Gastrocnemius medialis (tissue), 4 donors: ENCODE measurements around the gene MSH2. TPM values are rescaled to one million over a fixed set of nuclear protein-coding genes. Genes with fewer than 3 reads are reported as not detected.

Source experiments
- ATAC-seq, 2 donors: fragments of 150-250 bp; one replicate each; pipeline ENCODE4 v1.9.1; 2016
- DNase-seq, 2 donors: peaks; one replicate each; pipeline ENCODE4 v3.0.0-alpha.2; 2019
- H3K27ac ChIP-seq, 4 donors: fragments of 200-600 bp; sonication (generic); 1 replicate in 1 of 4; 2 replicates in 3 of 4; pipeline ENCODE4 v1.5.1; 2016 to 2018; ENCODE audit warnings: mild to moderate bottlenecking in 2 of 4, moderate library complexity in 1 of 4
- H3K27me3 ChIP-seq, 3 donors: fragments of 200-600 bp; sonication (generic) in 2 of 3; 1 replicate in 1 of 3; 2 replicates in 2 of 3; pipeline versions ENCODE4 v1.5.1 to v1.6.0; 2016 to 2019; ENCODE audit warnings: mild to moderate bottlenecking in 1 of 3, moderate library complexity in 1 of 3
- H3K36me3 ChIP-seq, 2 donors: fragments of 200-600 bp; sonication (generic) in 1 of 2; one replicate each; pipeline ENCODE4 v1.5.1; 2017 to 2018
- H3K4me1 ChIP-seq, 2 donors: fragments of 200-600 bp; sonication (generic) in 1 of 2; one replicate each; pipeline ENCODE4 v1.5.1; 2016 to 2017; ENCODE audit warnings: mild to moderate bottlenecking in 2 of 2
- H3K4me3 ChIP-seq, 4 donors: fragments of 200-600 bp; sonication (generic) in 3 of 4; 1 replicate in 1 of 4; 2 replicates in 3 of 4; pipeline ENCODE4 v1.5.1; 2016 to 2019; ENCODE audit warnings: mild to moderate bottlenecking in 2 of 4
- H3K9me3 ChIP-seq, 3 donors: fragments of 200-600 bp; sonication (generic) in 2 of 3; 1 replicate in 1 of 3; 2 replicates in 2 of 3; pipeline ENCODE4 v1.5.1; 2016 to 2019
- POLR2A ChIP-seq, 2 donors: fragments of 450-650 bp; IDR thresholded peaks; one replicate each; pipeline ENCODE4 v1.6.1; 2017; ENCODE audit warnings: antibody characterized with exemption in 2 of 2, mild to moderate bottlenecking in 2 of 2, moderate library complexity in 2 of 2
- in situ Hi-C, 4 donors: fragments of 200-750 bp; cut with MboI; loops; one replicate each; pipeline versions ENCODE4 v1.15.0 to v1.8.0; 2017; ENCODE audit warnings: low sequenced_read_pairs in 4 of 4
- intact Hi-C: fragments of 100-400 bp; cut with DNase I; formaldehyde crosslinking; loops from one replicate; pipeline ENCODE4 v1.15.1; 2023; ENCODE audit warnings: low total_unique reads
- total RNA-seq, 4 donors: library from RNA; depleted of rRNA; stranded (reverse); fragments of >200 nt; gene quantifications; one replicate each; pipeline versions ENCODE4 v1.1.0 to v1.2.3, GENCODE V29; 2016
- TF ChIP-seq, protein P1 (sequence below), 5 experiments: fragments of 450-650 bp in 3 of 5; fragments of 200-600 bp in 2 of 5; sonication (generic) in 2 of 5; IDR thresholded peaks in 4 of 5; conservative IDR thresholded peaks in 1 of 5; 1 replicate in 4 of 5; 2 replicates in 1 of 5; pipeline ENCODE4 v1.5.1; 2016 to 2019; ENCODE audit warnings: antibody characterized with exemption in 5 of 5, mild to moderate bottlenecking in 3 of 5, moderate library complexity in 3 of 5

Gene MSH2
- total RNA-seq, 4 donors from 2014 or later, result 3.5 to 6.4 (median 4.8) TPM

DNA sequence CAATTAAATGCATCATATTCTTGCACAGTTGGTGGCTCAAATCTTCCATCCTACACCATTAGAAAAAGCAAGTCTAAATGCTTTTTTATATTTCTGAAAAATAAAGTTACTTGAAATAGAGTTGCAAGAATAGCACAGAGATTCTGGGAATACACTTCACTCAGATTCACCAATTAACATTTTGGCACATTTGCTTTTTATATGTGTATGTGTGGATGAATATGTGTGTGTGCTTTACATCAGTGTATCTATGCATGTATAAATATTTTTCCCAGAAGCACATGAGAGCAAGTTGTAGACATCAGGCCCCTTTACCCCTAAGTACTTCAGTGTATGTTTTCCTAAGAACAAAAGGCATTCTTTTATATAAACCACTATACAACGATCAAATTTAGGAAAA is 27.6 kb upstream of the MSH2 start:
- H3K36me3 ChIP-seq, result no peaks in the 10 kb centered on the region
- H3K4me3 ChIP-seq, result no peak overlapping the region
- TF ChIP-seq, protein P1, sequence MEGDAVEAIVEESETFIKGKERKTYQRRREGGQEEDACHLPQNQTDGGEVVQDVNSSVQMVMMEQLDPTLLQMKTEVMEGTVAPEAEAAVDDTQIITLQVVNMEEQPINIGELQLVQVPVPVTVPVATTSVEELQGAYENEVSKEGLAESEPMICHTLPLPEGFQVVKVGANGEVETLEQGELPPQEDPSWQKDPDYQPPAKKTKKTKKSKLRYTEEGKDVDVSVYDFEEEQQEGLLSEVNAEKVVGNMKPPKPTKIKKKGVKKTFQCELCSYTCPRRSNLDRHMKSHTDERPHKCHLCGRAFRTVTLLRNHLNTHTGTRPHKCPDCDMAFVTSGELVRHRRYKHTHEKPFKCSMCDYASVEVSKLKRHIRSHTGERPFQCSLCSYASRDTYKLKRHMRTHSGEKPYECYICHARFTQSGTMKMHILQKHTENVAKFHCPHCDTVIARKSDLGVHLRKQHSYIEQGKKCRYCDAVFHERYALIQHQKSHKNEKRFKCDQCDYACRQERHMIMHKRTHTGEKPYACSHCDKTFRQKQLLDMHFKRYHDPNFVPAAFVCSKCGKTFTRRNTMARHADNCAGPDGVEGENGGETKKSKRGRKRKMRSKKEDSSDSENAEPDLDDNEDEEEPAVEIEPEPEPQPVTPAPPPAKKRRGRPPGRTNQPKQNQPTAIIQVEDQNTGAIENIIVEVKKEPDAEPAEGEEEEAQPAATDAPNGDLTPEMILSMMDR (IDR thresholded peaks at IDR 0.05 in 4 of 5, conservative IDR thresholded peaks at IDR 0.05 in 1 of 5), result no peak
- no peak for TF ChIP-seq POLR2A (IDR thresholded peaks at IDR 0.05)
- in situ Hi-C loops (no loop called here), intact Hi-C loops (no loop called here)
- H3K27me3 ChIP-seq, result peaks cover 1 to 10% (median 9%) of the 10 kb centered on the region in 3 donors
- ATAC-seq (no peak), DNase-seq (no peak)
- H3K27ac ChIP-seq, result no peak overlapping the region
- H3K9me3 ChIP-seq, result no peaks in the 10 kb centered on the region
- no peaks in the 10 kb centered on the region for H3K4me1 ChIP-seq

DNA sequence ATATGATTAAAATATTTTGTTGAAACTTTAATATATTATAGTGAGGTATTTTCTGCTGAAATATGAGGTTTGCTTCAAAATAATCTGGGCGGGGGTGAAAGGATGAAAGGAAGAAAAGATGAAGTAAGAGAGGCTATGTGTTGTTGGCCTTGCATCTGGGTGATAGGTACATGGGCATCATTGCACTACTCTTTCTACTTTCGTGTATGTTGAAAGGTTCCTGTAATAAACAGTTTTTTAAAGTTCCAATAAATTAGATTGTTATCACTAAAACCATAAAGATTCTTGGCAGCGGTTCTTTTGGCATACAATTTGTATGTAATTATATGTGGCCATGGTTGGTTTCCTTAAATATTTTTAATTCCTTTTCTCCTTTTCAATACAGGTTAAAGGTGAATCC is 23.6 kb upstream of the MSH2 start:
- Histone ChIP-seq H3K4me3 (no peak overlapping the region), H3K4me1 (no peaks in the 10 kb centered on the region), H3K36me3 (no peaks in the 10 kb centered on the region), H3K27me3 (no peaks in the 10 kb centered on the region), H3K9me3 (no peaks in the 10 kb centered on the region), H3K27ac (no peak overlapping the region)
- in situ Hi-C loops (no loop called here), intact Hi-C loops (no loop called here)
- DNase-seq, result no peak
- no peak for TF ChIP-seq POLR2A (IDR thresholded peaks at IDR 0.05)
- TF ChIP-seq, protein P1 (IDR thresholded peaks at IDR 0.05 in 4 of 5, conservative IDR thresholded peaks at IDR 0.05 in 1 of 5), result no peak
- no peak for ATAC-seq

DNA sequence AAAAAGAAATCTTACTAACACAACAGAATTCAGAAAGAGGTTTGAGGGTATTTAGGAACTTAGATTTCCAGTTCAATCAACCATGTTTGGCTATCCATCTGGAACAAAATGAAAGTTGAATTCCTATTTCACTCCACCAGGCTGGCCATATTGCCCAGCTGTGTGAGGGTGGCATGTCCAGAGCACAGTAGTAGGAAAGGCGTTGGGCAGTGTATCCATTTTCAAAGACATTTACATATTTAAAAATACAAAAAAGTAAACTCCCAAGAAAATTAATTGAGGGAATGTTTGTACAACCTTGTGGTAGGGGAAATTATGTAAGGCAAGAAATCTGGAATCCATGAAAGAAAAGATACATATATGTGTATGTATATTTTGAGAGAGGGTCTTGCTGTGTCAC is 21.5 kb upstream of the MSH2 start:
- DNase-seq, result no peak
- Histone ChIP-seq H3K9me3 (no peaks in the 10 kb centered on the region), H3K4me1 (no peaks in the 10 kb centered on the region), H3K36me3 (no peaks in the 10 kb centered on the region), H3K27me3 (no peaks in the 10 kb centered on the region), H3K4me3 (no peak overlapping the region), H3K27ac (no peak overlapping the region)
- in situ Hi-C loops, result loop anchor here in 2 of 4 donors (10.0 kb wide), 1 partner anchor 47 kb away; no protein-coding TSS in a partner anchor
- ATAC-seq, result no peak
- intact Hi-C loops, result no loop called here
- no peak for TF ChIP-seq POLR2A (IDR thresholded peaks at IDR 0.05)
- TF ChIP-seq, protein P1 (IDR thresholded peaks at IDR 0.05 in 4 of 5, conservative IDR thresholded peaks at IDR 0.05 in 1 of 5), result no peak

DNA sequence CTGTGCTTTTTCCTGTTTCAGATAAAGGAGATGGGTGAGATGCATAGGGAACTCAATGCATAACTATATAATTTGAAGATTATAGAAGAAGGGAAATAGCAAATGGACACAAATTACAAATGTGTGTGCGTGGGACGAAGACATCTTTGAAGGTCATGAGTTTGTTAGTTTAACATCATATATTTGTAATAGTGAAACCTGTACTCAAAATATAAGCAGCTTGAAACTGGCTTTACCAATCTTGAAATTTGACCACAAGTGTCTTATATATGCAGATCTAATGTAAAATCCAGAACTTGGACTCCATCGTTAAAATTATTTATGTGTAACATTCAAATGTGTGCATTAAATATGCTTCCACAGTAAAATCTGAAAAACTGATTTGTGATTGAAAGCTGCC is 16.4 kb upstream of the MSH2 start:
- in situ Hi-C loops (loop anchor here in 3 of 4 donors (5.0 to 10.0 kb wide), 2 partner anchors 49 to 52 kb away; no protein-coding TSS in a partner anchor), intact Hi-C loops (no loop called here)
- no peaks in the 10 kb centered on the region for H3K36me3 ChIP-seq
- H3K9me3 ChIP-seq, result no peaks in the 10 kb centered on the region
- H3K27ac ChIP-seq, result no peak overlapping the region
- ATAC-seq (no peak), DNase-seq (no peak)
- H3K27me3 ChIP-seq, result no peaks in the 10 kb centered on the region
- no peak overlapping the region for H3K4me3 ChIP-seq
- no peak for TF ChIP-seq POLR2A (IDR thresholded peaks at IDR 0.05)
- TF ChIP-seq, protein P1 (IDR thresholded peaks at IDR 0.05 in 4 of 5, conservative IDR thresholded peaks at IDR 0.05 in 1 of 5), result no peak
- no peaks in the 10 kb centered on the region for H3K4me1 ChIP-seq

DNA sequence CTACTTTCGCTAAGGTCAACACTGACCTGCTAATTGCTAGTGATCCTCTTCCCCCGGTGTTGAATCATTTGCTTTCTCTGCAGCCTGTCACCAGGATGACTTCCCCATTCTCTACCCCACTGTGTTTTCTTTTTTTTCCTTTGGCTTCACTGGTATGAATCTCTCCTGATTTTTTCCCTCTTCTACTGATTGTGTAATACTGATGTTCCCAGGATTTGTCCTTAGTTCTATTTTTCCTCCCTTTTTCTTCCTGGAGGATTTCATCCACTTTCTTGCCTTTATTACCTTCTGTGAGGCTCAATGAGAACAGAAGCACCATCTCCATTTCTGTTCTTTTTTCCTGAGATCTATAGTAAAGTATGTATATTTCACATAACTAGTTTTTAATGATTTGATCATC is 14.1 kb upstream of the MSH2 start:
- H3K4me1 ChIP-seq, result no peaks in the 10 kb centered on the region
- DNase-seq (no peak), ATAC-seq (no peak)
- no peak overlapping the region for H3K27ac ChIP-seq
- no peaks in the 10 kb centered on the region for H3K36me3 ChIP-seq
- no peak overlapping the region for H3K4me3 ChIP-seq
- in situ Hi-C loops, result loop anchor here in 3 of 4 donors (5.0 to 10.0 kb wide), 2 partner anchors 52 to 54 kb away; no protein-coding TSS in a partner anchor
- no peaks in the 10 kb centered on the region for H3K27me3 ChIP-seq
- intact Hi-C loops, result loop anchor here (2.0 kb wide), 1 partner anchor 54 kb away; no protein-coding TSS in a partner anchor
- H3K9me3 ChIP-seq, result no peaks in the 10 kb centered on the region
- TF ChIP-seq, protein P1 (IDR thresholded peaks at IDR 0.05 in 4 of 5, conservative IDR thresholded peaks at IDR 0.05 in 1 of 5), result no peak
- TF ChIP-seq POLR2A (IDR thresholded peaks at IDR 0.05), result no peak
